K562 (cell line): ENCODE results near the gene CD69. TPM values are rescaled to one million over a fixed set of nuclear protein-coding genes. Genes with fewer than 3 reads are reported as not detected.

Source experiments
- CCNT2 ChIP-seq: IDR thresholded peaks from 2 replicates; pipeline ENCODE4 v1.6.1; 2011; ENCODE audit warnings: borderline replicate concordance, low read depth, mild to moderate bottlenecking, moderate library complexity, mixed read lengths, low read length; ENCODE audit not compliant: insufficient read length; ENCODE audit errors: extremely low read depth
- DNMT1 ChIP-seq: fragments of 450-650 bp; IDR thresholded peaks from 2 replicates; pipeline ENCODE4 v1.6.1; 2016; ENCODE audit warnings: antibody characterized with exemption, mild to moderate bottlenecking
- EP400 ChIP-seq: fragments of 450-650 bp; IDR thresholded peaks from 2 replicates; pipeline ENCODE4 v1.6.1; 2017; ENCODE audit warnings: antibody characterized with exemption, mild to moderate bottlenecking, moderate library complexity
- ERF ChIP-seq: fragments of 450-650 bp; formaldehyde crosslinking; IDR thresholded peaks from 2 replicates; pipeline ENCODE4 v1.4.0; 2020; ENCODE audit warnings: mild to moderate bottlenecking, mixed read lengths
- HNRNPK ChIP-seq: fragments of 200-400 bp; formaldehyde crosslinking; IDR thresholded peaks from one replicate; pipeline ENCODE4 v1.6.1; 2018; ENCODE audit warnings: mild to moderate bottlenecking, low read depth, low read length; ENCODE audit not compliant: poor library complexity, severe bottlenecking
- NFRKB ChIP-seq: fragments of 450-650 bp; IDR thresholded peaks from 2 replicates; pipeline ENCODE4 v1.6.1; 2016; ENCODE audit warnings: low read depth
- NONO ChIP-seq, 2 experiments: fragments of 200-400 bp in 1 of 2; fragments of 450-650 bp in 1 of 2; formaldehyde crosslinking in 1 of 2; IDR thresholded peaks; 2 replicates each; pipeline ENCODE4 v1.6.1; 2017; ENCODE audit warnings: low read depth in 2 of 2, mild to moderate bottlenecking in 2 of 2, moderate library complexity in 2 of 2, low read length in 1 of 2
- POLR2A ChIP-seq: fragments of 450-650 bp; conservative IDR thresholded peaks from 2 replicates; pipeline ENCODE4 v1.6.1; 2016
- PREB ChIP-seq: sonication (generic); formaldehyde crosslinking; IDR thresholded peaks from 2 replicates; pipeline ENCODE4 v1.8.1; 2023; ENCODE audit warnings: mild to moderate bottlenecking, missing genetic modification reagents
- PRMT5 ChIP-seq: sonication (generic); formaldehyde crosslinking; IDR thresholded peaks from 2 replicates; pipeline ENCODE4 v1.5.0; 2020; ENCODE audit warnings: missing genetic modification reagents
- PURB ChIP-seq: sonication (generic); formaldehyde crosslinking; IDR thresholded peaks from 2 replicates; pipeline ENCODE4 v1.9.0; 2021; ENCODE audit warnings: low read depth, mild to moderate bottlenecking, missing genetic modification reagents
- SIN3B ChIP-seq: fragments of 450-650 bp; IDR thresholded peaks from 2 replicates; pipeline ENCODE4 v1.6.1; 2017; ENCODE audit warnings: low read depth, mild to moderate bottlenecking, moderate library complexity
- WHSC1 ChIP-seq: IDR thresholded peaks from one replicate; pipeline ENCODE4 v1.6.1; 2012; ENCODE audit warnings: low read length, control low read depth, inconsistent platforms
- ZNF146 ChIP-seq: IDR thresholded peaks from one replicate; pipeline ENCODE4 v1.6.1; 2018; ENCODE audit warnings: missing compliant biosample characterization; ENCODE audit not compliant: unreplicated experiment
- ZNF324 ChIP-seq: fragments of 250-450 bp; sonication (Bioruptor Pico); IDR thresholded peaks from 2 replicates; pipeline ENCODE4 v1.4.0; 2020; ENCODE audit warnings: mild to moderate bottlenecking
- ZNF444 ChIP-seq: fragments of 250-450 bp; sonication (Bioruptor Pico); IDR thresholded peaks from 2 replicates; pipeline ENCODE4 v1.4.0; 2020; ENCODE audit warnings: mild to moderate bottlenecking, moderate library complexity
- ZNF668 ChIP-seq: fragments of 250-450 bp; sonication (Bioruptor Pico); IDR thresholded peaks from 2 replicates; pipeline ENCODE4 v1.8.0; 2022; ENCODE audit warnings: mild to moderate bottlenecking, inconsistent platforms
- ZNF76 ChIP-seq: fragments of 250-450 bp; sonication (Bioruptor Pico); IDR thresholded peaks from 2 replicates; pipeline ENCODE4 v1.4.0; 2020; ENCODE audit warnings: mild to moderate bottlenecking, moderate library complexity, borderline replicate concordance
- polyA plus RNA-seq, 8 experiments: library from polyadenylated mRNA; depleted of rRNA in 4 of 8; stranded (reverse) in 5 of 8; unstranded in 3 of 8; fragments of >200 nt; fragmentation: Nextera tagmentation in 2 of 8; fragmentation: Illumina TruSeq in 1 of 8; extraction: Ambion mirVana in 2 of 8; extraction: Trizol in 1 of 8; gene quantifications; 2 replicates each; pipeline versions ENCODE4 v1.2.1 to v1.2.3, GENCODE V29; 2011 to 2014; ENCODE audit warnings: inconsistent platforms in 1 of 8, missing spikeins in 1 of 8
- total RNA-seq, 7 experiments: library from RNA; depleted of rRNA in 6 of 7; stranded (reverse); fragments of >200 nt in 6 of 7; fragmentation: Illumina TruSeq in 2 of 7; extraction: Trizol in 2 of 7; gene quantifications; 2 replicates each; pipeline versions ENCODE4 v1.2.1 to v1.2.3, GENCODE V29; 2011 to 2021; ENCODE audit warnings: low replicate concordance in 1 of 7
- TF ChIP-seq, protein P1 (sequence below): fragments of 450-650 bp; IDR thresholded peaks from 2 replicates; pipeline ENCODE4 v1.6.1; 2017; ENCODE audit warnings: antibody characterized with exemption
- TF ChIP-seq, protein P2 (sequence below): fragments of 250-450 bp; sonication (Bioruptor Pico); IDR thresholded peaks from 2 replicates; pipeline ENCODE4 v1.5.0; 2020; ENCODE audit warnings: mild to moderate bottlenecking, borderline replicate concordance
- TF ChIP-seq, protein P3 (sequence below): sonication (generic); formaldehyde crosslinking; IDR thresholded peaks from 2 replicates; pipeline ENCODE4 v1.8.1; 2023; ENCODE audit warnings: mild to moderate bottlenecking, missing genetic modification reagents, moderate library complexity

CD69 gene
- total and polyA plus RNA-seq, 9 of the 15 experiments (the other 6 are each of a cell fraction or from before 2014, with no cell fraction given) = 11.7 to 243 (median 54.4) TPM

DNA sequence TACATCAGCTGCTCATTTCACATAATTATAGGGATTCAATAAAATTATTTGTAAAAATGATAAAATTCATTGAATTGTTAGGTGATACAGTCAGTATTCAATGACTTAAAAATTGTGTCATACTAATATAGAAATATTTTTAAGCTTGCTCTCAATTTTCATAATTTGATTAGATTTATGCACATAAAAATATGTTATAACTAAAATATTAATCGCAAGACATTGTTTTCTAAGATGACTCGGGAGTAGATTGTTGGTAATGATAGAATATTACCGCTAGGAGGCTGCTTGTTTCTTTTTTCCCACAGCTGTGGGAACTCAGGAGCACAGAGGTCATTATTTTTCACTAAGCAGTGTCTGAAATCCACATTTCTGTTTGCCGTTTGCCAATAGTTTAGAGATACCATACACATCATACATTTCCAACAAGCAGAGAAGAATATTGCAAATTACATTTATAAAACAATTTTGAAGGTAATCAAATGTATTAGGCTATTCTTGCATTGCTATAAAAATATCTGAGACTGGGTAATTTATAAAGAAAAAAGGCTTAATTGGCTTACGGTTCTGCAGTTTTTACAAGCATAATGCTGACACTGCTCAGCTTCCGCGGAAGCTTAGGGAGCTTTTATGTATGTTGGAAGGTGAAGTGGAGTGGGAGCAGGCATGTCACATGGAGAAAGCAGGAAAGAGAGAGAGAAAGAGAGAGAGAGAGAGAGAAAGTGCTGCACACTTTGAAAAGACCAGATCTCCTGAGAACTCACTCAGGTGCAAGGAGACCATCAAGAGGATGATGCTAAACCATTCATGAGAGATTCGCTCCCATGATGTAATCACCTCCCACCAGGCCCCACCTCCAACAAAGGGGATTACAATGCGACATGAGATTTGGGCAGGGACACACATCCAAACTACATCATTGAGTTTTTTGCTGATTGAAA is 9.2 kb downstream of the CD69 start (continued):
- TF ChIP-seq NONO (IDR thresholded peaks at IDR 0.05; ENCODE audit: low read depth in 2 of 2, low read length in 1 of 2) (no peak), POLR2A (peak; percentile 92), HNRNPK (no peak), ZNF324 (no peak), NFRKB (no peak), WHSC1 (no peak), CCNT2 (peak; percentile 43), PREB (CRISPR knock-in tag) (no peak), ERF (CRISPR knock-in tag) (0 out of 2 replicates have a peak, but pooled peaks have one; percentile 49), SIN3B (no peak), ZNF444 (CRISPR knock-in tag) (peak; percentile 61; the same call in 1 of the 2 replicates), EP400 (no peak), PRMT5 (CRISPR knock-in tag) (no peak), ZNF668 (CRISPR knock-in tag) (no peak), ZNF76 (no peak), ZNF146 (CRISPR knock-in tag) (no peak), PURB (no peak), DNMT1 (no peak)
- TF ChIP-seq, protein P1, sequence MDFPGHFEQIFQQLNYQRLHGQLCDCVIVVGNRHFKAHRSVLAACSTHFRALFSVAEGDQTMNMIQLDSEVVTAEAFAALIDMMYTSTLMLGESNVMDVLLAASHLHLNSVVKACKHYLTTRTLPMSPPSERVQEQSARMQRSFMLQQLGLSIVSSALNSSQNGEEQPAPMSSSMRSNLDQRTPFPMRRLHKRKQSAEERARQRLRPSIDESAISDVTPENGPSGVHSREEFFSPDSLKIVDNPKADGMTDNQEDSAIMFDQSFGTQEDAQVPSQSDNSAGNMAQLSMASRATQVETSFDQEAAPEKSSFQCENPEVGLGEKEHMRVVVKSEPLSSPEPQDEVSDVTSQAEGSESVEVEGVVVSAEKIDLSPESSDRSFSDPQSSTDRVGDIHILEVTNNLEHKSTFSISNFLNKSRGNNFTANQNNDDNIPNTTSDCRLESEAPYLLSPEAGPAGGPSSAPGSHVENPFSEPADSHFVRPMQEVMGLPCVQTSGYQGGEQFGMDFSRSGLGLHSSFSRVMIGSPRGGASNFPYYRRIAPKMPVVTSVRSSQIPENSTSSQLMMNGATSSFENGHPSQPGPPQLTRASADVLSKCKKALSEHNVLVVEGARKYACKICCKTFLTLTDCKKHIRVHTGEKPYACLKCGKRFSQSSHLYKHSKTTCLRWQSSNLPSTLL = no peak
- TF ChIP-seq, protein P2, sequence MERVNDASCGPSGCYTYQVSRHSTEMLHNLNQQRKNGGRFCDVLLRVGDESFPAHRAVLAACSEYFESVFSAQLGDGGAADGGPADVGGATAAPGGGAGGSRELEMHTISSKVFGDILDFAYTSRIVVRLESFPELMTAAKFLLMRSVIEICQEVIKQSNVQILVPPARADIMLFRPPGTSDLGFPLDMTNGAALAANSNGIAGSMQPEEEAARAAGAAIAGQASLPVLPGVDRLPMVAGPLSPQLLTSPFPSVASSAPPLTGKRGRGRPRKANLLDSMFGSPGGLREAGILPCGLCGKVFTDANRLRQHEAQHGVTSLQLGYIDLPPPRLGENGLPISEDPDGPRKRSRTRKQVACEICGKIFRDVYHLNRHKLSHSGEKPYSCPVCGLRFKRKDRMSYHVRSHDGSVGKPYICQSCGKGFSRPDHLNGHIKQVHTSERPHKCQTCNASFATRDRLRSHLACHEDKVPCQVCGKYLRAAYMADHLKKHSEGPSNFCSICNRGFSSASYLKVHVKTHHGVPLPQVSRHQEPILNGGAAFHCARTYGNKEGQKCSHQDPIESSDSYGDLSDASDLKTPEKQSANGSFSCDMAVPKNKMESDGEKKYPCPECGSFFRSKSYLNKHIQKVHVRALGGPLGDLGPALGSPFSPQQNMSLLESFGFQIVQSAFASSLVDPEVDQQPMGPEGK = 0 out of 2 replicates have a peak, but pooled peaks have one; percentile 70
- TF ChIP-seq, protein P3, sequence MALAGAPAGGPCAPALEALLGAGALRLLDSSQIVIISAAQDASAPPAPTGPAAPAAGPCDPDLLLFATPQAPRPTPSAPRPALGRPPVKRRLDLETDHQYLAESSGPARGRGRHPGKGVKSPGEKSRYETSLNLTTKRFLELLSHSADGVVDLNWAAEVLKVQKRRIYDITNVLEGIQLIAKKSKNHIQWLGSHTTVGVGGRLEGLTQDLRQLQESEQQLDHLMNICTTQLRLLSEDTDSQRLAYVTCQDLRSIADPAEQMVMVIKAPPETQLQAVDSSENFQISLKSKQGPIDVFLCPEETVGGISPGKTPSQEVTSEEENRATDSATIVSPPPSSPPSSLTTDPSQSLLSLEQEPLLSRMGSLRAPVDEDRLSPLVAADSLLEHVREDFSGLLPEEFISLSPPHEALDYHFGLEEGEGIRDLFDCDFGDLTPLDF = no peak
